Lower lobe of right lung (tissue), 2 donors: ENCODE measurements around the gene MAZ. TPM values are rescaled to one million over a fixed set of nuclear protein-coding genes. Genes with fewer than 3 reads are reported as not detected.

Source experiments
- ATAC-seq, 2 donors: fragments of 200-7000 bp; cut with Tn5 transposase; one replicate each; pipeline ENCODE4 v1.9.1; 2020 to 2022; ENCODE audit warnings: mild to moderate bottlenecking in 2 of 2, moderate library complexity in 2 of 2
- DNase-seq: peaks from one replicate; pipeline ENCODE4 v3.0.0-alpha.2; 2020
- H3K27ac ChIP-seq: fragments of 200-600 bp; one replicate; pipeline ENCODE4 v1.8.0; 2022
- H3K27me3 ChIP-seq: fragments of 200-600 bp; one replicate; pipeline ENCODE4 v1.8.0; 2022; ENCODE audit warnings: low read depth
- H3K36me3 ChIP-seq: fragments of 200-600 bp; one replicate; pipeline ENCODE4 v1.8.0; 2022; ENCODE audit warnings: mild to moderate bottlenecking
- H3K4me1 ChIP-seq: fragments of 200-600 bp; one replicate; pipeline ENCODE4 v1.8.0; 2022
- H3K4me3 ChIP-seq: fragments of 200-600 bp; one replicate; pipeline ENCODE4 v1.8.0; 2022; ENCODE audit warnings: mild to moderate bottlenecking
- H3K9me3 ChIP-seq: fragments of 200-600 bp; one replicate; pipeline ENCODE4 v1.8.0; 2022
- intact Hi-C: fragments of 100-400 bp; cut with DNase I; formaldehyde crosslinking; loops from one replicate; pipeline ENCODE4 v1.11.0; 2022
- total RNA-seq: library from RNA; stranded (reverse); fragmentation: NEBNext Ultra II Directional; extraction: Animal tissue kit (Norgen Biotek cat#: 25700); gene quantifications from one replicate; pipeline ENCODE4 v1.2.1, GENCODE V29; 2021
- TF ChIP-seq, protein P1 (sequence below): fragments of 200-600 bp; IDR thresholded peaks from one replicate; pipeline ENCODE4 v1.8.0; 2022; ENCODE audit warnings: antibody characterized with exemption, mild to moderate bottlenecking
- donor health status: DM: no; HTN: yes; CAD: no; lungs with severe emphysema.

The MAZ gene
- total RNA-seq, 1 donor from 2014 or later = 169 TPM

GRCh38 chr16:29849505-29849904, 43.2 kb downstream of the MAZ start:
- peak; percentile 36 to 49 for ATAC-seq
- H3K9me3 ChIP-seq = no peaks in the 10 kb centered on the region
- no peak for DNase-seq
- H3K4me3 ChIP-seq = no peak overlapping the region
- peak overlapping the region; percentile 11 for H3K27ac ChIP-seq
- H3K27me3 ChIP-seq = no peaks in the 10 kb centered on the region
- TF ChIP-seq, protein P1, sequence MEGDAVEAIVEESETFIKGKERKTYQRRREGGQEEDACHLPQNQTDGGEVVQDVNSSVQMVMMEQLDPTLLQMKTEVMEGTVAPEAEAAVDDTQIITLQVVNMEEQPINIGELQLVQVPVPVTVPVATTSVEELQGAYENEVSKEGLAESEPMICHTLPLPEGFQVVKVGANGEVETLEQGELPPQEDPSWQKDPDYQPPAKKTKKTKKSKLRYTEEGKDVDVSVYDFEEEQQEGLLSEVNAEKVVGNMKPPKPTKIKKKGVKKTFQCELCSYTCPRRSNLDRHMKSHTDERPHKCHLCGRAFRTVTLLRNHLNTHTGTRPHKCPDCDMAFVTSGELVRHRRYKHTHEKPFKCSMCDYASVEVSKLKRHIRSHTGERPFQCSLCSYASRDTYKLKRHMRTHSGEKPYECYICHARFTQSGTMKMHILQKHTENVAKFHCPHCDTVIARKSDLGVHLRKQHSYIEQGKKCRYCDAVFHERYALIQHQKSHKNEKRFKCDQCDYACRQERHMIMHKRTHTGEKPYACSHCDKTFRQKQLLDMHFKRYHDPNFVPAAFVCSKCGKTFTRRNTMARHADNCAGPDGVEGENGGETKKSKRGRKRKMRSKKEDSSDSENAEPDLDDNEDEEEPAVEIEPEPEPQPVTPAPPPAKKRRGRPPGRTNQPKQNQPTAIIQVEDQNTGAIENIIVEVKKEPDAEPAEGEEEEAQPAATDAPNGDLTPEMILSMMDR = no peak
- H3K4me1 ChIP-seq = peaks cover 23% of the 10 kb centered on the region
- intact Hi-C loops = no loop called here
- H3K36me3 ChIP-seq = peaks cover 41% of the 10 kb centered on the region

DNA sequence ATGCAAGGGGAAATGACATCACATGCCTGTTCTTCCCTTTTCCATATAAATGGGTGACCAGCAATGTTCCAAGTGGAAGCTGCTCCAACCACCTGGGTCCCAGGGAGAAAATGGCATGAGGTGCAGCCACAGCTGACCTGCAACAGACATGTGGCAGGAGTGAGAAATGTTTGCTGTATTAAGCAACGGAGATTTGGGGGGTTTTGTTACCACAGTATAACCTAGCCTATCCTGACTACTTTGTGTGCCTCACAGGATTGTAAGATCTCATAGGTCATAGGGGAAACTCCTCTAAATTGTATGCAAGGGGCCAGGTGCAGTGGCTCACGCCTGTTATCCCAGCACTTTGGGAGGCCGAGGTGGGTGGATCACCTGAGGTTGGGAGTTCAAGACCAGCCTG, 44.7 kb downstream of the MAZ start:
- Histone ChIP-seq H3K27ac (no peak overlapping the region), H3K36me3 (peaks cover 26% of the 10 kb centered on the region), H3K27me3 (no peaks in the 10 kb centered on the region), H3K9me3 (no peaks in the 10 kb centered on the region), H3K4me3 (no peak overlapping the region), H3K4me1 (peaks cover 14% of the 10 kb centered on the region)
- DNase-seq = no peak
- no peak for ATAC-seq
- TF ChIP-seq, protein P1 = no peak
- intact Hi-C loops = no loop called here

GRCh38 chr16:29852654-29853053, 46.3 kb downstream of the MAZ start:
- DNase-seq (no peak), ATAC-seq (peak; percentile 13 to 33)
- TF ChIP-seq, protein P1 = no peak
- intact Hi-C loops = no loop called here
- peaks cover 9% of the 10 kb centered on the region for H3K36me3 ChIP-seq
- no peaks in the 10 kb centered on the region for H3K27me3 ChIP-seq
- no peak overlapping the region for H3K4me3 ChIP-seq
- H3K9me3 ChIP-seq = no peaks in the 10 kb centered on the region
- H3K4me1 ChIP-seq = peaks cover 14% of the 10 kb centered on the region
- H3K27ac ChIP-seq = peak overlapping the region; percentile 19

DNA sequence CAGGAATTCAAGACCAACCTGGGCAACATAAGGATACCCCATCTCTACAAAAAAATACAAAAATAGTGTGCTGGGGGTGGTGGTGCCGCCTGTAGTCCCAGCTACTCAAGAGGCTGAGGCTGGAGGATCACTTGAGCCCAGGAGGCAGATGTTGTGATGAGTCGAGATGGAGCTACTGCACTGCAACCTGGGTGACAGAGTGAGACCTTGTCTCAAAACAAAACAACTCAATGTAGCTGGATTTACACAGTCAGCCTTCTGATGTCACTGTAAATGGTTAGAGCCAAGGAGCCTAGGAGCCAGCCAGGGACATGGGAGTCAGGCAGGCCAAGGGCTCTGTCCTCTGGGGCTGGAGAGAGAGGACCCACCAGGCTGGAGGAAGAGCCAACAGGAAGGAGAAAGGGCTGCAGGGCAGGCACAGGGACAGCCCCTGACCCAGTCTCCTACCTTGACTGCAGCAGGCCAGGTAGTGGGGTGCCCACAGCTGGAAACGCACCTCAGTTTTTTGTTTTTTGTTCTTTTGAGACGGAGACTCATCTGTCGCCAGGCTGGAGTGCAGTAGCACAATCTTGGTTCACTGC, 48.3 kb downstream of the MAZ start:
- Histone ChIP-seq H3K27me3 (no peaks in the 10 kb centered on the region), H3K36me3 (peaks cover 15% of the 10 kb centered on the region), H3K4me1 (no peaks in the 10 kb centered on the region), H3K27ac (no peak overlapping the region), H3K4me3 (no peak overlapping the region), H3K9me3 (no peaks in the 10 kb centered on the region)
- no peak for DNase-seq
- TF ChIP-seq, protein P1 = no peak
- ATAC-seq = no peak
- intact Hi-C loops = no loop called here

DNA sequence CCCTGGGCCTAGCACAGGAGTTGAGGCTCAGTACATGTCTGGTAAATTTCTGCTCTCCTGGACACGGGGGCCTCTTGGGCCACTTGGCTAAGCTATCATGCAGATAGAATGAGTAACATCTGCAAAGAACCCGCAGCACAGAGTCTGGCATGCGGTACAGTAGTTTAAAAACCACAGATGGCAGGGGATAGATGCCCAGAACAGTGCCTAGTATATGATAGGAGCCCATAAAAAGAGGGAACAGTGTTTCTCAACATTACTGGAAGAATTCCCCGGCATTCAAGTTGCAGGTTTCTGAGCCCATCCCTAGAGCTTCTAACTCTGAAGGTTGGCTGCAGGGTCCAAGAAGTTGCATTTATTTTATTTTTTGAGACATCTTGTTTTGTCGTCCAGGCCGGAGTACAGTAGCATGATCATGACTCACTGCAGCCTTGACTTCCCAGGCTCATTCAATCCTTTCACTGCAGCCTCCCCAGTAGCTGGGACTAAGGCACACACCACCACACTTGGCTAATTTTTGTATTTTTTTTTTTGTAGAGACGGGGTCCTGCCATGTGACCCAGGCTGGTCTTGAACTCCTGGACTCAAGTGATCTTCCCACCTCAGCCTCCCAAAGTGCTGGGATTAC, 50.9 kb downstream of the MAZ start:
- ATAC-seq = no peak
- Histone ChIP-seq H3K36me3 (peaks cover 34% of the 10 kb centered on the region), H3K4me3 (no peak overlapping the region), H3K9me3 (no peaks in the 10 kb centered on the region), H3K27ac (no peak overlapping the region), H3K27me3 (no peaks in the 10 kb centered on the region), H3K4me1 (peaks cover 15% of the 10 kb centered on the region)
- DNase-seq = no peak
- intact Hi-C loops = no loop called here
- TF ChIP-seq, protein P1 = no peak
